Upper lobe of left lung (tissue), 6 donors: ENCODE measurements around the gene CCDC89. TPM values are rescaled to one million over a fixed set of nuclear protein-coding genes. Genes with fewer than 3 reads are reported as not detected.
A peak's percentile ranks its signal among the peaks of the same experiment; 100 is the strongest.

Source experiments
- ATAC-seq, 2 donors: fragments of 200-7000 bp; cut with Tn5 transposase; one replicate each; pipeline ENCODE4 v1.9.1; 2022; ENCODE audit warnings: mild to moderate bottlenecking in 2 of 2, moderate library complexity in 2 of 2; ENCODE audit not compliant: low FRiP score in 2 of 2
- DNase-seq, 2 donors: peaks; one replicate each; pipeline ENCODE4 v3.0.0-alpha.2; 2019 to 2020
- H3K27ac ChIP-seq, 4 donors: fragments of 200-600 bp; sonication (generic); one replicate each; pipeline ENCODE4 v1.5.1; 2016 to 2019
- H3K27me3 ChIP-seq, 4 donors: fragments of 200-600 bp; sonication (generic); one replicate each; pipeline ENCODE4 v1.5.1; 2017 to 2019
- H3K36me3 ChIP-seq, 4 donors: fragments of 200-600 bp; sonication (generic); one replicate each; pipeline ENCODE4 v1.5.1; 2016 to 2019
- H3K4me1 ChIP-seq, 4 donors: fragments of 200-600 bp; sonication (generic); one replicate each; pipeline ENCODE4 v1.5.1; 2018 to 2019
- H3K4me3 ChIP-seq, 4 donors: fragments of 200-600 bp; sonication (generic); one replicate each; pipeline ENCODE4 v1.5.1; 2017 to 2019; ENCODE audit warnings: mild to moderate bottlenecking in 2 of 4, moderate library complexity in 1 of 4
- H3K9me3 ChIP-seq, 4 donors: fragments of 200-600 bp; sonication (generic); one replicate each; pipeline ENCODE4 v1.5.1; 2018 to 2019
- EP300 ChIP-seq, 4 donors: sonication (generic); formaldehyde crosslinking; IDR thresholded peaks; one replicate each; pipeline ENCODE4 v1.5.1; 2017; ENCODE audit warnings: antibody characterized with exemption in 4 of 4, control low read depth in 2 of 4
- POLR2A ChIP-seq, 4 donors: fragments of 450-650 bp; IDR thresholded peaks; one replicate each; pipeline ENCODE4 v1.5.1; 2016 to 2017; ENCODE audit warnings: antibody characterized with exemption in 4 of 4, mild to moderate bottlenecking in 2 of 4
- POLR2AphosphoS5 ChIP-seq, 2 donors: sonication (generic); formaldehyde crosslinking; IDR thresholded peaks; one replicate each; pipeline ENCODE4 v1.5.1; 2017; ENCODE audit warnings: antibody characterized with exemption in 2 of 2
- WGBS, 2 donors: methylation state at CpG; one replicate each; pipeline ENCODE4 v1.1.5; 2017 to 2018; 5-methylcytosine and 5-hydroxymethylcytosine counted together
- total RNA-seq, 6 donors: library from RNA; depleted of rRNA in 4 of 6; stranded (reverse); fragments of >200 nt in 4 of 6; gene quantifications; one replicate each; pipeline versions ENCODE4 v1.1.0 to v1.2.1, GENCODE V29; 2016 to 2021
- TF ChIP-seq, protein P1 (sequence below), 6 experiments: fragments of 450-650 bp in 4 of 6; fragments of 200-600 bp in 2 of 6; sonication (generic) in 2 of 6; IDR thresholded peaks; one replicate each; pipeline ENCODE4 v1.5.1; 2016 to 2019; ENCODE audit warnings: antibody characterized with exemption in 6 of 6
- donor health status: DM: no; HTN: no; CAD: no; lungs with moderate emphysema.
- donor health status: DM: no; HTN: yes; CAD: no; lungs with severe emphysema.

The CCDC89 gene
- total RNA-seq, 6 donors from 2014 or later = 0.46 to 14.7 (median 2.8) TPM

DNA sequence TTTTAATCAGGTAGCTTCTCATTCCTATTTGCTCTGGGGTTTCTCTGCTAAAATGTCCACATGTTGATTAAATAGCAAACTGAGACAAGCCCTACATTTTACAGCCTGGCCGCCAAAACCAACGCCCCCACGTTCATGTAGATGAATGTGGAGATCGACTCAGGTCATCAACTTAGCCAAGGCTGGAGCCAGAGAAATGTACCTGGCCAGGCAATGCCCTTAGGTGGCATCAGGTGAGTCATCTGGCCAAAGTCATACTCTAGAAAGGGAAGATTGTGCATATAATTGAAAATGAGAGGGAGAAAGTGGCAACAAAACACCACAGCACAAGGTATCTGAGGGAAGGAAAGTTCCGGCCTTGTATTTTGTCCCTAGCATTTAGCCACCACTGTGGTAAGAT is 37.1 kb upstream of the CCDC89 start:
- Histone ChIP-seq H3K27ac (no peak overlapping the region), H3K4me3 (no peak overlapping the region)
- no peak for ATAC-seq

DNA sequence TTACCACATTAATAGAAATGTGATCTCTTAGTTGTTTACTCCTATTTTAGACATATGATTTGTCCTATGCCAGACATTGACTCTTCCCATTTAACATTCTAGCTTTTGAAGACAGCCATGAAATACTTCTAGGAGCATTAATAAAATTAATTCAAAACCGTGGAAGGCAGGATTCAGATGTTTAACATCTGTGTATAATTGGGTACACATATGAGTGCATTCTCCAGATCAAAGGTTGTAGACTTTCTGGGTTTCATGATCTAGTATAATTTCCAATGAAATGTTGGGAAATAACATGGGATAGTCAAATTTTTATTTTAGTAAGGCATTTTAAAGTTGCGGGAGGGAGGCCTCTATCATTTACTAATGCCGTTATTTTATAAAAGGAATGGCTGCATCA is 35.2 kb upstream of the CCDC89 start:
- 93 to 96% methylated on average over 3 of the region's 3 CpGs for WGBS, 2 donors
- Histone ChIP-seq H3K4me1 (peaks cover 0 to 3% (median 0%) of the 10 kb centered on the region in 4 donors), H3K27me3 (no peaks in the 10 kb centered on the region), H3K27ac (no peak overlapping the region), H3K36me3 (no peaks in the 10 kb centered on the region), H3K4me3 (no peak overlapping the region), H3K9me3 (no peaks in the 10 kb centered on the region)
- no peak for DNase-seq
- TF ChIP-seq, protein P1, sequence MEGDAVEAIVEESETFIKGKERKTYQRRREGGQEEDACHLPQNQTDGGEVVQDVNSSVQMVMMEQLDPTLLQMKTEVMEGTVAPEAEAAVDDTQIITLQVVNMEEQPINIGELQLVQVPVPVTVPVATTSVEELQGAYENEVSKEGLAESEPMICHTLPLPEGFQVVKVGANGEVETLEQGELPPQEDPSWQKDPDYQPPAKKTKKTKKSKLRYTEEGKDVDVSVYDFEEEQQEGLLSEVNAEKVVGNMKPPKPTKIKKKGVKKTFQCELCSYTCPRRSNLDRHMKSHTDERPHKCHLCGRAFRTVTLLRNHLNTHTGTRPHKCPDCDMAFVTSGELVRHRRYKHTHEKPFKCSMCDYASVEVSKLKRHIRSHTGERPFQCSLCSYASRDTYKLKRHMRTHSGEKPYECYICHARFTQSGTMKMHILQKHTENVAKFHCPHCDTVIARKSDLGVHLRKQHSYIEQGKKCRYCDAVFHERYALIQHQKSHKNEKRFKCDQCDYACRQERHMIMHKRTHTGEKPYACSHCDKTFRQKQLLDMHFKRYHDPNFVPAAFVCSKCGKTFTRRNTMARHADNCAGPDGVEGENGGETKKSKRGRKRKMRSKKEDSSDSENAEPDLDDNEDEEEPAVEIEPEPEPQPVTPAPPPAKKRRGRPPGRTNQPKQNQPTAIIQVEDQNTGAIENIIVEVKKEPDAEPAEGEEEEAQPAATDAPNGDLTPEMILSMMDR (IDR thresholded peaks at IDR 0.05) = no peak
- TF ChIP-seq POLR2A (IDR thresholded peaks at IDR 0.05) (no peak), EP300 (IDR thresholded peaks at IDR 0.05) (no peak), POLR2AphosphoS5 (IDR thresholded peaks at IDR 0.05) (no peak)
- no peak for ATAC-seq

More for the DNA sequence above, 37.1 kb upstream of the CCDC89 start:
- TF ChIP-seq, protein P1 (IDR thresholded peaks at IDR 0.05) = no peak
- no peak for TF ChIP-seq POLR2A (IDR thresholded peaks at IDR 0.05)
- no peak for TF ChIP-seq EP300 (IDR thresholded peaks at IDR 0.05)
- no peak for TF ChIP-seq POLR2AphosphoS5 (IDR thresholded peaks at IDR 0.05)
- H3K27me3 ChIP-seq = no peaks in the 10 kb centered on the region
- 90 to 93% methylated on average over 5 of the region's 5 CpGs for WGBS, 2 donors
- H3K9me3 ChIP-seq = no peaks in the 10 kb centered on the region
- DNase-seq = no peak
- no peaks in the 10 kb centered on the region for H3K36me3 ChIP-seq
- peaks cover 0 to 3% (median 0%) of the 10 kb centered on the region in 4 donors for H3K4me1 ChIP-seq

DNA sequence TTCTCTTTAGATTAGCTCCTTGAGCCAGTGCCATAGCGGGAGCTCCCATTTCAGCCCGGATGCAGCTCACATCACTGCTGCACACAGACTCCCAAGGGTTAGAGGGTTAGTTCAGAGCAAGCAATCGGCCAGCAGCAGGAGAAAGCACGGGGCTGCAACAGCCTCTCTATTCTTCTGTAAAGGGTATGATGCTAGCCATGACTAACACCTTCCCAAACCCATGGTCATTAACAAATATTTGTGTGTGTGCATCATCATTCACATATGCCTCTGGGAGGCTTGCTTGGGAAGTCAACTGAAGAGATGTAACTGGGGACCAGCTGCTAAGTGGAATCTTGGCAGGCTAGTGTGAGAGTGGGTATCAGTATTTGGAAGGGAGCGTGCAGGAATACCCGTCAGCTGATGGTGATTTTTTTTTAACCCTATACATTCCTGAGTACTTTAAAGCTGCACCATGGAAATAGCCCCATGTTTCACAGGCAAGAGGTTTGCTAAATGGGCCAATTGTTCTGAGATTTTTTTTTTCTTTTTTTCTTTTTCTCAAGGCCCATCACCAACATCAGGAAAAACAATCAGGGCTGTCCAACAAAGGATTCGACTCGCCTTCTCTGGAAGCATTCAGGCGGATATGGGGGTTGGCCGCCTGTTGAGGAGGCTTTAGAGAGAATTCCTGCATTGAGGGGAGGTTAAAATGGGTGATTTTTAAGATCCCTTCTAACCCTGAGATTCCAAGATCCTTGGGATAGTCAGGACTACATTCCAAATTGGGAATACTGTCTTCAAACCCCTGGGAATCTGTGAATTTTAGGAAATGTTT is 33.2 kb upstream of the CCDC89 start:
- Histone ChIP-seq H3K27ac (peak overlapping the region in 3 of 4 donors; percentile 9 to 78 (median 60)), H3K27me3 (no peaks in the 10 kb centered on the region), H3K36me3 (no peaks in the 10 kb centered on the region), H3K4me3 (peak overlapping the region in 2 of 4 donors; percentile 5 to 14), H3K9me3 (no peaks in the 10 kb centered on the region), H3K4me1 (no peaks in the 10 kb centered on the region)
- peak in 1 of 2 donors; percentile 21 for DNase-seq
- 62 to 63% methylated on average over 10 of the region's 10 CpGs for WGBS, 2 donors
- peak; percentile 72 to 94 for ATAC-seq
- TF ChIP-seq POLR2A (IDR thresholded peaks at IDR 0.05) (no peak), POLR2AphosphoS5 (IDR thresholded peaks at IDR 0.05) (peak; percentile 24 to 70), EP300 (IDR thresholded peaks at IDR 0.05) (peak in 1 of 4 donors; percentile 12)
- TF ChIP-seq, protein P1 (IDR thresholded peaks at IDR 0.05) = no peak

DNA sequence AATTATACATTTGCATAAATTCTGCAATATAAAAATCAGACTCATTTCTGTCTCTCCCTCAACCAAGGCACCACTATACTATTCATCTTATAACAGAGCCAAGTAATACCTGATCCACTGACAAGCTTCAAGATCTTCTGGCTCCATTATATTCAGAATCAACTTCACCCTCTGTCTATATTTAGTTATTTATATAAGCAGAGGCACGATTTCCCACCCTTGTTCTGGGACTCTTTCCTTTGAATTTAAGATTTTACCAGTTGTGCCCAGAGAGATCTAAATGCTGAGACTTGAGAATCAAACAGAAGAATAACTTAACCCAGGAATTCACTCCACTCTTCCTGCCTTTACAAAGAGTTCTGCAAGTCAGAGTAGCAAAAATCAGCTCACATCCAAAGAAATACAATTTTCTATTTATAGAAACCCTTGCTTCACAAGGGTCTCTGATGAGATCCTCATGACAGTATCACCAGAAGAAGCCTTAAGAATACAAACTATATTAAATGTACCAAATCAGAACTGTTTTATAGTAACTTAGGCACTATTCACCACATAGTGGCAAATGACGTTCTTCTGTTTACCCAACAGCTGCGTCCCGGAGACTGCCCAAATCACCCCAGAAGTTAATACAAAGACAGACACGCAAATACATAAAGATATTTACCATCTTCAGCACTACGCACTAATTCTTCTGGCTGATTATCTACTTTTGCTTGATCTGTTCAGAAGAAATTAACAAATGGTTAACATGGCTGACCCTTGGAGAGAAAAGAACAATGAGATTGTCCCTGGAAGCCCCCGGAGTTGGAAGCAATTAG is 32.3 kb upstream of the CCDC89 start:
- H3K4me3 ChIP-seq = peak overlapping the region in 2 of 4 donors; percentile 5 to 14

More for the DNA sequence above, 32.3 kb upstream of the CCDC89 start:
- DNase-seq = no peak
- no peaks in the 10 kb centered on the region for H3K9me3 ChIP-seq
- no peaks in the 10 kb centered on the region for H3K36me3 ChIP-seq
- H3K4me1 ChIP-seq = no peaks in the 10 kb centered on the region
- no peaks in the 10 kb centered on the region for H3K27me3 ChIP-seq
- H3K27ac ChIP-seq = peak overlapping the region in 3 of 4 donors; percentile 9 to 78 (median 60)
- peak in 1 of 2 donors; percentile 7 for ATAC-seq
- TF ChIP-seq EP300 (IDR thresholded peaks at IDR 0.05) (no peak), POLR2A (IDR thresholded peaks at IDR 0.05) (no peak), POLR2AphosphoS5 (IDR thresholded peaks at IDR 0.05) (no peak)
- TF ChIP-seq, protein P1 (IDR thresholded peaks at IDR 0.05) = no peak
- WGBS, 2 donors = 57 to 64% methylated on average over 7 of the region's 7 CpGs
